ENCODE results near the gene SLC25A42. TPM values are rescaled to one million over a fixed set of nuclear protein-coding genes. Genes with fewer than 3 reads are reported as not detected.
A peak's percentile ranks its signal among the peaks of the same experiment; 100 is the strongest.

SLC25A42 gene
- total RNA-seq, 1 donor = 5.4 TPM

DNA sequence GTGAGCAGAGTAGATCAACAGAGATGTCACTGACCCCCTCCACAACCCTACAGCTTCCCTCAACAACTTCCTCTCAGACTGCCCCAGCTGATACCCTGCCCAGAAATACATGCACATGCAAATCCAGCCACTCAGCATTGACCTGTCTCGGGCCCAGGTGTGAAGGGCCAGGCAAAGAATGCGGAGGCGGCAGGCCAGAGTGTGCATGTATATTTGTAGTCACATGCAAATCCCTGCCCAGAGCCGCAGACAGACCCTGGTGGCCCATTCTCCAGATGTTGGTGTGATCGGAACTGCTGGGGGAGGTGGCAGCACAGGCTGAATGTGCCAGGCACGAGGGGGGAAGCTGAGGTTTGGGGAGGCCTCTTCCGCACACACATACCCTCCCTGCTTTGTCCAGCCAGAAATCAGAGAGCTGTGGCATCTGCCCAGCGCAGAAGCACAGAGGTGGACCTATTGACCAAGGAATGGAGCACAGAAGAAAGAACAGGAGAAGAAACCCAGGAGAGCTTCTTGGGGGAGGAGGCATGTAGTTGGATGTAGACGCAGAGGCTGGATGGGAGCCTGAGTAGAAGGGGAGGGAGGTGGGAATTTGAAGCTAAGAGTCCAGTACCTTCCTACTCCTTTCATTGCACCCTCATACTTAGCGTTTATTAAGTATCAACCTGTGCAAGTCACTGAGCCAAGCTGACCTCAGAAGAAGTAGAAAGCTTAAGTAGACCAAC, 91.9 kb downstream of the SLC25A42 start:
- no peak overlapping the region for H3K4me2 ChIP-seq (ENCODE audit: insufficient read depth, low read length)
- H3K36me3 ChIP-seq (ENCODE audit: insufficient read depth, low read length) = no peaks in the 10 kb centered on the region
- no peaks in the 10 kb centered on the region for H3K79me2 ChIP-seq (ENCODE audit: insufficient read depth, low read length)
- H3K4me3 ChIP-seq (ENCODE audit: insufficient read depth, low read length) = no peak overlapping the region
- no peaks in the 10 kb centered on the region for H3K4me1 ChIP-seq (ENCODE audit: insufficient read depth, low read length)
- no peak for DNase-seq (ENCODE audit: insufficient read length, low spot score, missing footprints)
- no peak overlapping the region for H2AFZ ChIP-seq (ENCODE audit: low read length)
- no peak overlapping the region for H3K27ac ChIP-seq (ENCODE audit: low read depth, low read length)
- no peaks in the 10 kb centered on the region for H3K27me3 ChIP-seq (ENCODE audit: insufficient read depth, low read length)
- no peaks in the 10 kb centered on the region for H4K20me1 ChIP-seq (ENCODE audit: insufficient read depth, low read length)
- no peaks in the 10 kb centered on the region for H3K9me3 ChIP-seq (ENCODE audit: low read depth, low read length)
- TF ChIP-seq, protein P1, sequence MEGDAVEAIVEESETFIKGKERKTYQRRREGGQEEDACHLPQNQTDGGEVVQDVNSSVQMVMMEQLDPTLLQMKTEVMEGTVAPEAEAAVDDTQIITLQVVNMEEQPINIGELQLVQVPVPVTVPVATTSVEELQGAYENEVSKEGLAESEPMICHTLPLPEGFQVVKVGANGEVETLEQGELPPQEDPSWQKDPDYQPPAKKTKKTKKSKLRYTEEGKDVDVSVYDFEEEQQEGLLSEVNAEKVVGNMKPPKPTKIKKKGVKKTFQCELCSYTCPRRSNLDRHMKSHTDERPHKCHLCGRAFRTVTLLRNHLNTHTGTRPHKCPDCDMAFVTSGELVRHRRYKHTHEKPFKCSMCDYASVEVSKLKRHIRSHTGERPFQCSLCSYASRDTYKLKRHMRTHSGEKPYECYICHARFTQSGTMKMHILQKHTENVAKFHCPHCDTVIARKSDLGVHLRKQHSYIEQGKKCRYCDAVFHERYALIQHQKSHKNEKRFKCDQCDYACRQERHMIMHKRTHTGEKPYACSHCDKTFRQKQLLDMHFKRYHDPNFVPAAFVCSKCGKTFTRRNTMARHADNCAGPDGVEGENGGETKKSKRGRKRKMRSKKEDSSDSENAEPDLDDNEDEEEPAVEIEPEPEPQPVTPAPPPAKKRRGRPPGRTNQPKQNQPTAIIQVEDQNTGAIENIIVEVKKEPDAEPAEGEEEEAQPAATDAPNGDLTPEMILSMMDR (IDR thresholded peaks at IDR 0.05; ENCODE audit: extremely low read depth, low read depth, low read length) = no peak

DNA sequence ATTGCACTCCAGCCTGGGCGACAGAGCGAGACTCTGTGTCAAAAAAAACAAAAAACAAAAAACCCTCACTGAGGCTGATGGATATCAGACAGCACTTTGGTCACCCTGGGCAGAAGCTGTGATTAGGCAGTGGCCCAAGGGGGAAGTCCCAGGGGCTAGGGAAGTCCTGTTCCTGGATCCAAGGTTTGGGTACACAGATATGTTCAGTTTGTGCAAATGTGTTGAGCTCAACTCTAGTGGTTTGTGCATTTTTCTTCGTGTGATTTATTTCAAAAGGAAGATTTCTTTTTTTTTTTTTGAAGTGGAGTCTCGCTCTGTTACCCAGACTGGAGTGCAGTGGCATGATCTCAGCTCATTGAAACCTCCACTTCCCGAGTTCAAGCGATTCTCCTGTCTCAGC, 94.0 kb downstream of the SLC25A42 start:
- Histone ChIP-seq H3K79me2 (ENCODE audit: insufficient read depth, low read length) (no peaks in the 10 kb centered on the region), H3K27ac (ENCODE audit: low read depth, low read length) (no peak overlapping the region), H3K4me3 (ENCODE audit: insufficient read depth, low read length) (no peak overlapping the region), H2AFZ (ENCODE audit: low read length) (no peak overlapping the region), H4K20me1 (ENCODE audit: insufficient read depth, low read length) (no peaks in the 10 kb centered on the region), H3K4me2 (ENCODE audit: insufficient read depth, low read length) (no peak overlapping the region), H3K27me3 (ENCODE audit: insufficient read depth, low read length) (no peaks in the 10 kb centered on the region), H3K36me3 (ENCODE audit: insufficient read depth, low read length) (no peaks in the 10 kb centered on the region), H3K4me1 (ENCODE audit: insufficient read depth, low read length) (no peaks in the 10 kb centered on the region), H3K9me3 (ENCODE audit: low read depth, low read length) (no peaks in the 10 kb centered on the region)
- TF ChIP-seq, protein P1 (IDR thresholded peaks at IDR 0.05; ENCODE audit: extremely low read depth, low read depth, low read length) = no peak
- no peak for DNase-seq (ENCODE audit: insufficient read length, low spot score, missing footprints)

DNA sequence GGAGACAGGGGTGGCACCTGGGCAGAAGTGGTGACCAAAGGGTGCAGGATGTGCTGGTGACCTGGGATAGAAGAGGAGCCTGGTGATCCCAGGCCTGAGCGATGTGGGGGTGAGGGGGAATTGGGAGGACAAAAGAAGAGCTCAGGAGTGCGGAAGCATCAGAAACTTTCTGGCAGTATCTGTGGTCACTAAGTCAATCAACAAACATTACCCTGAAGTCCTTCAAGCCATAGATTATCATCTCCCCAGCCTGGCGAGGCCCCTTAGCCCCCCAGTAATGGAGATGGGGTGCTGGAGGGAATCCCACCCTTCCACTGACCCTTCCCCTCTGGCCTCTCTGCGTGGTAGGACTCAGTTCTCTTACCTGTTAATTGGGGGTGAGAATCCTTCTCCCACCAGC, 95.7 kb downstream of the SLC25A42 start:
- TF ChIP-seq, protein P1 (IDR thresholded peaks at IDR 0.05; ENCODE audit: extremely low read depth, low read depth, low read length) = no peak
- Histone ChIP-seq H3K27me3 (ENCODE audit: insufficient read depth, low read length) (no peaks in the 10 kb centered on the region), H3K4me1 (ENCODE audit: insufficient read depth, low read length) (no peaks in the 10 kb centered on the region), H4K20me1 (ENCODE audit: insufficient read depth, low read length) (no peaks in the 10 kb centered on the region), H3K4me2 (ENCODE audit: insufficient read depth, low read length) (no peak overlapping the region), H3K9me3 (ENCODE audit: low read depth, low read length) (no peaks in the 10 kb centered on the region), H3K4me3 (ENCODE audit: insufficient read depth, low read length) (no peak overlapping the region), H2AFZ (ENCODE audit: low read length) (no peak overlapping the region), H3K36me3 (ENCODE audit: insufficient read depth, low read length) (no peaks in the 10 kb centered on the region), H3K79me2 (ENCODE audit: insufficient read depth, low read length) (no peaks in the 10 kb centered on the region), H3K27ac (ENCODE audit: low read depth, low read length) (no peak overlapping the region)
- DNase-seq (ENCODE audit: insufficient read length, low spot score, missing footprints) = no peak

DNA sequence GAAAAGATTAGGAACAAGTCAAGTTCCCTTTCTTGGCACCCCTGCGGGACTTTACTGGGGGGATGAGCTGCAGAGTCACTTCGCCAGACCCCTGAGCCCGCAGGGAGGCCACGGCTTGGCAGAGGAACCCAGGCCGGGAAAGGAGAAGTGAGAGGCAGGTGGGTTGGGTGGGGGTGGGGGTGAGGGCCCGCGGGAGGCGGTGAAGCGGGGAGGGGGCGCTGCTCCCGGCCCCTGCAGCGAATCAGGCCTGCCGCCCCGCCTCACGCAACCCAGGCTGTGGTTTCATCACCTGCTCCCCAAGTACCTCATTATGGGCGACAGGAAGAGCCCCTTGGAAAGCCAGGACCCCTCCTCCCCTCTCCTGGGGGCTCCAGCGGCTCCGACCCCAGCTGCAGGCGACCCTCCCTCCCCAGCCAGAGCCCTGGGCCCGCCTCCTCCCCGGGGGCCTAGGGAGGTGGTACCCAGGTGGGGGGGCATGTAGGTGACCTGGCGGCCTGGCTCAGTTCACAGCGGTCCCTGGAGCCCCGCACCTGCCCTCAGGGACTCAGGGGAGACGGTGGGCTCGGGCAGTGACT, 96.8 kb downstream of the SLC25A42 start:
- Histone ChIP-seq H3K27me3 (ENCODE audit: insufficient read depth, low read length) (no peaks in the 10 kb centered on the region), H3K27ac (ENCODE audit: low read depth, low read length) (no peak overlapping the region), H3K4me1 (ENCODE audit: insufficient read depth, low read length) (no peaks in the 10 kb centered on the region), H3K9me3 (ENCODE audit: low read depth, low read length) (no peaks in the 10 kb centered on the region), H3K79me2 (ENCODE audit: insufficient read depth, low read length) (no peaks in the 10 kb centered on the region), H3K36me3 (ENCODE audit: insufficient read depth, low read length) (no peaks in the 10 kb centered on the region), H3K4me3 (ENCODE audit: insufficient read depth, low read length) (no peak overlapping the region), H2AFZ (ENCODE audit: low read length) (no peak overlapping the region), H4K20me1 (ENCODE audit: insufficient read depth, low read length) (no peaks in the 10 kb centered on the region), H3K4me2 (ENCODE audit: insufficient read depth, low read length) (no peak overlapping the region)
- TF ChIP-seq, protein P1 (IDR thresholded peaks at IDR 0.05; ENCODE audit: extremely low read depth, low read depth, low read length) = no peak
- DNase-seq (ENCODE audit: insufficient read length, low spot score, missing footprints) = peak; percentile 35
